GM12878 (cell line): ENCODE measurements around the gene TAOK2. TPM values are rescaled to one million over a fixed set of nuclear protein-coding genes. Genes with fewer than 3 reads are reported as not detected.

Source experiments
- ATAC-seq: fragments of 200-7000 bp; cut with Tn5 transposase; 3 replicates; pipeline ENCODE4 v1.9.1; 2020; ENCODE audit warnings: mild to moderate bottlenecking, moderate library complexity
- BruUV-seq: library from RNA; stranded (reverse); fragments of 400-500 nt; replicated peaks from 2 replicates; lab custom pipeline; 2021; lab: Mats Ljungman, UMichigan
- CTCF ChIA-PET: fragments of 300-600 bp; sonication (Branson Sonifier 250); formaldehyde crosslinking; extraction: SDS; loops from one replicate; lab custom pipeline; 2021; ENCODE audit warnings: inconsistent platforms; lab: Yijun Ruan, JAX
- POLR2A ChIA-PET: fragments of 350-600 bp; formaldehyde crosslinking; extraction: SDS; loops from one replicate; lab custom pipeline; 2021; ENCODE audit warnings: inconsistent platforms; lab: Charles Lee
- RAD21 ChIA-PET: fragments of 300-600 bp; sonication (Branson Sonifier 250); formaldehyde crosslinking; loops from one replicate; lab custom pipeline; 2023; ENCODE audit warnings: antibody characterized with exemption; ENCODE audit not compliant: unreplicated experiment; lab: Charles Lee
- SMC1A ChIA-PET: fragments of 300-600 bp; sonication (Branson Sonifier 250); formaldehyde crosslinking; loops from one replicate; lab custom pipeline; 2023; ENCODE audit not compliant: unreplicated experiment, uncharacterized antibody; lab: Charles Lee
- DNase-seq: peaks from one replicate; pipeline ENCODE4 v3.0.0-alpha.2; 2011; ENCODE audit warnings: low read depth, low spot score
- FAIRE-seq: peaks from 3 replicates; lab custom pipeline; 2011; peaks lifted over from hg19 to GRCh38; lab: Jason Lieb, UNC
- H2AFZ ChIP-seq: 2 replicates; pipeline ENCODE4 v1.6.0; 2011; ENCODE audit warnings: low read depth, low read length, control low read depth; ENCODE audit not compliant: control insufficient read depth
- H3K27ac ChIP-seq: 2 replicates; pipeline ENCODE4 v1.5.1; 2011; ENCODE audit warnings: control low read depth; ENCODE audit not compliant: control insufficient read depth, insufficient read depth
- H3K27me3 ChIP-seq, 2 experiments: replicated peaks in 1 of 2; 2 replicates each; pipeline versions ENCODE4 v1.6.0 to v1.6.1; 2011; ENCODE audit warnings: low read length in 1 of 2; ENCODE audit not compliant: control insufficient read depth in 2 of 2, insufficient read depth in 2 of 2
- H3K36me3 ChIP-seq, 2 experiments: 2 replicates each; pipeline ENCODE4 v1.5.1; 2011; ENCODE audit warnings: low read length in 1 of 2; ENCODE audit not compliant: control insufficient read depth in 2 of 2, insufficient read depth in 2 of 2
- H3K4me1 ChIP-seq: 2 replicates; pipeline ENCODE4 v1.6.1; 2011; ENCODE audit warnings: mild to moderate bottlenecking, low read length, moderate library complexity, mixed read lengths; ENCODE audit not compliant: control insufficient read depth, insufficient read depth
- H3K4me2 ChIP-seq: 2 replicates; pipeline ENCODE4 v1.6.0; 2011; ENCODE audit warnings: control low read depth; ENCODE audit not compliant: control insufficient read depth, insufficient read depth
- H3K4me3 ChIP-seq: fragments of 200-600 bp; sonication (generic); 2 replicates; pipeline ENCODE4 v1.5.1; 2016
- H3K79me2 ChIP-seq: 2 replicates; pipeline ENCODE4 v1.6.0; 2011; ENCODE audit warnings: low read length; ENCODE audit not compliant: control insufficient read depth, insufficient read depth
- H3K9ac ChIP-seq: 2 replicates; pipeline ENCODE4 v1.8.0; 2011; ENCODE audit warnings: low read length, control low read depth, mixed read lengths; ENCODE audit not compliant: control insufficient read depth, insufficient read depth
- H3K9me3 ChIP-seq: replicated peaks from 3 replicates; pipeline ENCODE4 v1.5.1; 2011; ENCODE audit warnings: mild to moderate bottlenecking, low read length; ENCODE audit not compliant: control insufficient read depth, insufficient read depth
- H4K20me1 ChIP-seq: 2 replicates; pipeline ENCODE4 v1.6.0; 2011; ENCODE audit not compliant: control insufficient read depth, insufficient read depth
- BACH1 ChIP-seq: fragments of 450-650 bp; IDR thresholded peaks from 2 replicates; pipeline ENCODE4 v1.6.1; 2017; ENCODE audit warnings: mild to moderate bottlenecking, borderline replicate concordance
- BHLHE40 ChIP-seq, 2 experiments: fragments of 450-650 bp in 1 of 2; IDR thresholded peaks; 2 replicates each; pipeline ENCODE4 v1.6.1; 2011 to 2017; ENCODE audit warnings: low read depth in 2 of 2, borderline replicate concordance in 1 of 2, improper control_type of control experiment in 1 of 2, low read length in 1 of 2, mild to moderate bottlenecking in 1 of 2
- CBX5 ChIP-seq: sonication (generic); IDR thresholded peaks from 2 replicates; pipeline ENCODE4 v1.6.1; 2016; ENCODE audit warnings: low read depth, moderate library complexity, mild to moderate bottlenecking, inconsistent platforms
- CHD2 ChIP-seq: IDR thresholded peaks from 2 replicates; pipeline ENCODE4 v1.6.1; 2011; ENCODE audit warnings: low read depth, low read length, improper control_type of control experiment, borderline replicate concordance
- CHD4 ChIP-seq: fragments of 200-600 bp; sonication (generic); IDR thresholded peaks from 2 replicates; pipeline ENCODE4 v1.6.1; 2016; ENCODE audit warnings: mild to moderate bottlenecking
- HDAC6 ChIP-seq: fragments of 200-600 bp; sonication (generic); IDR thresholded peaks from one replicate; pipeline ENCODE4 v1.8.0; 2017; ENCODE audit warnings: antibody characterized with exemption; ENCODE audit not compliant: unreplicated experiment
- PAX8 ChIP-seq: fragments of 450-650 bp; IDR thresholded peaks from 2 replicates; pipeline ENCODE4 v1.6.1; 2017; ENCODE audit warnings: mild to moderate bottlenecking, moderate library complexity
- POU2F2 ChIP-seq: IDR thresholded peaks from 3 replicates; pipeline ENCODE4 v1.6.1; 2011; ENCODE audit warnings: low read depth, mild to moderate bottlenecking, low read length, borderline replicate concordance
- RB1 ChIP-seq: fragments of 450-650 bp; formaldehyde crosslinking; IDR thresholded peaks from 2 replicates; pipeline ENCODE4 v1.6.1; 2017; ENCODE audit warnings: mild to moderate bottlenecking, borderline replicate concordance
- SMAD5 ChIP-seq: IDR thresholded peaks from 2 replicates; pipeline ENCODE4 v1.6.1; 2016; ENCODE audit warnings: antibody characterized with exemption, low read depth
- WRNIP1 ChIP-seq: IDR thresholded peaks from 2 replicates; pipeline ENCODE4 v1.6.1; 2011; ENCODE audit warnings: low read depth, low read length, improper control_type of control experiment, borderline replicate concordance
- ZBTB4 ChIP-seq: fragments of 450-650 bp; formaldehyde crosslinking; IDR thresholded peaks from 2 replicates; pipeline ENCODE4 v1.4.0; 2022; ENCODE audit warnings: mild to moderate bottlenecking, moderate library complexity
- ZNF274 ChIP-seq: IDR thresholded peaks from one replicate; pipeline ENCODE4 v1.8.0; 2011; ENCODE audit not compliant: insufficient read length, insufficient read depth
- ZZZ3 ChIP-seq: IDR thresholded peaks from 2 replicates; pipeline ENCODE4 v1.6.1; 2011; ENCODE audit warnings: low read depth; ENCODE audit not compliant: control insufficient read depth, insufficient read length
- WGBS: methylation state at CpG from one replicate; pipeline ENCODE4 v1.1.6; 2016; ENCODE audit warnings: low lambda C conversion rate; ENCODE audit not compliant: insufficient replicate concordance, insufficient coverage; ENCODE audit errors: missing lambda C conversion rate; 5-methylcytosine and 5-hydroxymethylcytosine counted together
- in situ Hi-C: fragments of 300-500 bp; cut with MboI; formaldehyde crosslinking; loops from 9 replicates; pipeline ENCODE4 v1.14.3; 2018; ENCODE audit warnings: mixed read lengths
- intact Hi-C: fragments of 100-400 bp; cut with micrococcal nuclease; formaldehyde crosslinking; loops from one replicate; pipeline ENCODE4 v1.14.2; 2022; ENCODE audit not compliant: unreplicated experiment
- polyA plus RNA-seq, 11 experiments: library from polyadenylated mRNA; depleted of rRNA in 4 of 11; unstranded in 6 of 11; stranded (reverse) in 5 of 11; fragments of >200 nt; fragmentation: Nextera tagmentation in 4 of 11; fragmentation: Illumina TruSeq in 1 of 11; extraction: Ambion mirVana in 4 of 11; extraction: Trizol in 1 of 11; gene quantifications; 1 replicate in 1 of 11; 2 replicates in 10 of 11; pipeline versions ENCODE4 v1.2.1 to v1.2.3, GENCODE V29; 2011 to 2016; ENCODE audit warnings: inconsistent platforms in 2 of 11, missing spikeins in 2 of 11, low read depth in 1 of 11
- total RNA-seq, 4 experiments: library from RNA; depleted of rRNA in 3 of 4; stranded (reverse); fragments of >200 nt in 3 of 4; fragmentation: Illumina TruSeq in 1 of 4; extraction: Trizol in 1 of 4; gene quantifications; 2 replicates each; pipeline versions ENCODE4 v1.2.1 to v1.2.3, GENCODE V29; 2013 to 2021

The TAOK2 gene
- total and polyA plus RNA-seq, 10 of the 15 experiments (the other 5 are each of a cell fraction or from before 2014, with no cell fraction given): 0.14 to 40.2 (median 11.6) TPM

DNA sequence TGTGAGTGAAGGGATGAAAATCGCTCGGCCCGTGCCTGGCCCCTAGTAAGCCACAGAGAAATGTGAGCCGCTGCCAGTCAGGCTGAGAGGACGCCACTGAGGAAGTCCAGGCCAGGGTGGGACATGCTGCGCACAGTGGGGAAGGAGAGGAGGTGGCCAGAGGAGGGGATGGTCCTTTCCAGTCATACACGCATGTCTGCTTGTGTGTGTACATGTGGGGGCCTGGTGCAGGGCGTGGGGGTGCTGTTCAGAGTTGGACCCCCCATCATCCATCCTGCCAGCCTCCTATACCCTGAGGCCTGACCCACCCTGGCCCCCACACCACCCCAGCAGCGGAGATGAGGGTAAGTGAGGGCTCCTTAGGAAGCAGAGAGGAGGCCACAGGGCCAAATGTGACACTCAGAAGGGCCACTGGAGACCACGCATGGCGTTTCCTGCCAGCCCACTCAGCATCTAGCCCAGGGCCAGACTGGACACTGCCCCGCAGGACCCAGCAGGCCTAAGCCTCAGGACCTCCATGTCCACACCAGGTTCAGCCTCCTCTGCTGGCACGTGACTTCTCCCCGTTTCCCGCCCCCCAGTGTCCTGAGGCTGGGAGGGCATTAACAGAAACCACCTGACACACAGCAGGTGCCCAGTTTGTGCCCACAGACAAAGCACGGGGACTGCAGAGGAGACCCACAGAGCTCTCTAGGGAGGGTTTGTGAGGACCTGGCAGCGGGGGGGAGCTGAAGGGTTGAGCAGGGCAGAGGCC is 30.2 kb downstream of the TAOK2 start:
- ChIA-PET SMC1A (no interaction called here), CTCF (interaction anchor here (1.1 to 1.4 kb wide), 4 partner anchors 19 to 392 kb away, joined by 3 to 4 read pairs (median 3); partner anchors contain the start of gene C16orf92), POLR2A (no interaction called here), RAD21 (no interaction called here)
- in situ Hi-C loops: loop anchor here (25.0 kb wide), 1 partner anchor 892 kb away; no protein-coding TSS in a partner anchor
- ATAC-seq (no peak), FAIRE-seq (no peak), DNase-seq (no peak)
- WGBS: 81% methylated on average over 17 of the region's 17 CpGs
- no peaks in the 10 kb centered on the region for H3K4me1 ChIP-seq
- BruUV-seq: no TSS peak
- H3K4me3 ChIP-seq: no peak overlapping the region
- H2AFZ ChIP-seq: no peak overlapping the region
- no peak overlapping the region for H3K9ac ChIP-seq
- no peak overlapping the region for H3K27ac ChIP-seq
- TF ChIP-seq HDAC6: no peak
- peak in 1 of 2 experiments; percentile 20; a peak in 1 of 4 replicates for TF ChIP-seq BHLHE40 (IDR thresholded peaks at IDR 0.05; ENCODE audit: borderline replicate concordance in 1 of 2, low read depth in 2 of 2, low read length in 1 of 2)
- TF ChIP-seq RB1: no peak
- TF ChIP-seq POU2F2: no peak
- H3K27me3 ChIP-seq: no peaks in the 10 kb centered on the region
- H3K36me3 ChIP-seq: peaks cover 0 to 6% of the 10 kb centered on the region in 2 experiments; a peak in 3 of 4 replicates
- no peaks in the 10 kb centered on the region for H3K79me2 ChIP-seq
- no peaks in the 10 kb centered on the region for H4K20me1 ChIP-seq
- intact Hi-C loops: no loop called here
- H3K9me3 ChIP-seq: no peaks in the 10 kb centered on the region
- H3K4me2 ChIP-seq: no peak overlapping the region

- in situ Hi-C loops: loop anchor here (25.0 kb wide), 1 partner anchor 892 kb away; no protein-coding TSS in a partner anchor
- H3K4me2 ChIP-seq: no peak overlapping the region
- H3K4me1 ChIP-seq: no peaks in the 10 kb centered on the region
- H3K27ac ChIP-seq: no peak overlapping the region
- POLR2A ChIA-PET: no interaction called here
- no TSS peak for BruUV-seq
- H3K9ac ChIP-seq: no peak overlapping the region
- H3K27me3 ChIP-seq: no peaks in the 10 kb centered on the region
- intact Hi-C loops: no loop called here
- 77% methylated on average over 19 of the region's 19 CpGs for WGBS
- no peak overlapping the region for H3K4me3 ChIP-seq
- ATAC-seq (no peak), DNase-seq (no peak), FAIRE-seq (no peak)
- H3K36me3 ChIP-seq: peaks cover 0 to 3% of the 10 kb centered on the region in 2 experiments; a peak in 3 of 4 replicates
- no peaks in the 10 kb centered on the region for H3K79me2 ChIP-seq
- CTCF ChIA-PET: interaction anchor here (1.1 to 1.4 kb wide), 4 partner anchors 19 to 392 kb away, joined by 3 to 4 read pairs (median 3); partner anchors contain the start of gene C16orf92
- H2AFZ ChIP-seq: no peak overlapping the region
- H4K20me1 ChIP-seq: no peaks in the 10 kb centered on the region
- SMC1A ChIA-PET: no interaction called here
- H3K9me3 ChIP-seq: no peaks in the 10 kb centered on the region
- RAD21 ChIA-PET: no interaction called here
- no peak for TF ChIP-seq ZBTB4 (CRISPR knock-in tag)
- no peak for TF ChIP-seq PAX8
- TF ChIP-seq CHD4: no peak
- no peak for TF ChIP-seq HDAC6
- no peak for TF ChIP-seq CHD2
- no peak for TF ChIP-seq ZZZ3
- TF ChIP-seq WRNIP1: no peak
- no peak for TF ChIP-seq CBX5
- no peak for TF ChIP-seq ZNF274
- no peak for TF ChIP-seq SMAD5
- no peak for TF ChIP-seq BACH1
Measured at GRCh38 chr16:30004424-30004776, 30.7 kb downstream of the TAOK2 start.
